Posterior vena cava (tissue), 2 donors: ENCODE results near the gene PTPRT. TPM values are rescaled to one million over a fixed set of nuclear protein-coding genes. Genes with fewer than 3 reads are reported as not detected.

ENCODE experiments used
- DNase-seq: peaks from one replicate; pipeline ENCODE4 v3.0.0-alpha.2; 2020; ENCODE audit warnings: low spot score
- intact Hi-C, 2 donors: fragments of 100-400 bp; cut with DNase I; formaldehyde crosslinking; loops; one replicate each; pipeline versions ENCODE4 v1.14.1 to v1.14.2; 2022 to 2023
- total RNA-seq, 2 donors: library from RNA; stranded (reverse); fragmentation: NEBNext Ultra II Directional; extraction: Animal tissue kit (Norgen Biotek cat#: 25700); gene quantifications; one replicate each; pipeline ENCODE4 v1.2.1, GENCODE V29; 2021
- donor health status: DM: yes; HTN: yes; CAD: no.
- donor health status: DM: yes; HTN: yes; CAD: no.

The PTPRT gene
- total RNA-seq, 2 donors from 2014 or later, result 0.10 to 0.19 TPM

GRCh38 chr20:42046371-42047085 is 1143.2 kb downstream of the PTPRT start:
- intact Hi-C loops, result no loop called here
- no peak for DNase-seq

GRCh38 chr20:42043921-42044320 is 1145.8 kb downstream of the PTPRT start:
- no peak for DNase-seq
- intact Hi-C loops, result no loop called here

- intact Hi-C loops, result no loop called here
- DNase-seq, result no peak
Measured at GRCh38 chr20:42041000-42041565, 1148.6 kb downstream of the PTPRT start.

GRCh38 chr20:42027746-42028268 is 1161.9 kb downstream of the PTPRT start:
- intact Hi-C loops, result no loop called here
- no peak for DNase-seq

GRCh38 chr20:42026599-42026998 is 1163.1 kb downstream of the PTPRT start:
- DNase-seq, result no peak
- intact Hi-C loops, result no loop called here

- intact Hi-C loops, result no loop called here
- no peak for DNase-seq
Measured at GRCh38 chr20:42024653-42025052, 1165.1 kb downstream of the PTPRT start.
